Inflammatory macrophage treated with lipopolysaccharide for 1 hour (primary cell): ENCODE data around the gene P4HA2.

Experiments used
- DNase-seq, 2 donors: peaks; one replicate each; pipeline ENCODE4 v3.0.0-alpha.2; 2020 to 2022

Gene P4HA2

GRCh38 chr5:132227485-132228240, at the start of gene P4HA2:
Gene P4HA2, minus strand, starts transcription at chr5:132227853. Its CDS starts 9,227 bp downstream, at chr5:132218626.
- DNase-seq, result peak; percentile 50 to 60

DNA sequence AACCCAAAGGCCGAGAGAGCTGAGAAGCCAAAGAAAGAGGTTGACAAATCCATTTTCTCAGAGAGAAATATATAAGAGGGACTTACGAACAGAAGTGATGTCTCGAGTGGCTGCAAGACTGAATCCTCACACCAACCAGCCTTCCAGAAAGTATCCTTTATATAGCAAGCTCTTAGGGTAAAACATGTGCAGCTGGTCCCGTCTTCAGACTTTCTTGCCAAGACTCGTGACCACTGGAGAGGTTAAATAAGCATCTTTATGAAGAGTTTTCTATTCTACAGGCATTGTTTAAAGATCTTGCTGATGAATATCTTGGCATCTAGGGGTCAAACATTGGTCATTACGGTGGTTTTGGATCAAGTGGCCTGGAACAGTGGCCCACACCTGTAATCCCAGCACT, 49.6 kb upstream of the P4HA2 start:
- no peak for DNase-seq

DNA sequence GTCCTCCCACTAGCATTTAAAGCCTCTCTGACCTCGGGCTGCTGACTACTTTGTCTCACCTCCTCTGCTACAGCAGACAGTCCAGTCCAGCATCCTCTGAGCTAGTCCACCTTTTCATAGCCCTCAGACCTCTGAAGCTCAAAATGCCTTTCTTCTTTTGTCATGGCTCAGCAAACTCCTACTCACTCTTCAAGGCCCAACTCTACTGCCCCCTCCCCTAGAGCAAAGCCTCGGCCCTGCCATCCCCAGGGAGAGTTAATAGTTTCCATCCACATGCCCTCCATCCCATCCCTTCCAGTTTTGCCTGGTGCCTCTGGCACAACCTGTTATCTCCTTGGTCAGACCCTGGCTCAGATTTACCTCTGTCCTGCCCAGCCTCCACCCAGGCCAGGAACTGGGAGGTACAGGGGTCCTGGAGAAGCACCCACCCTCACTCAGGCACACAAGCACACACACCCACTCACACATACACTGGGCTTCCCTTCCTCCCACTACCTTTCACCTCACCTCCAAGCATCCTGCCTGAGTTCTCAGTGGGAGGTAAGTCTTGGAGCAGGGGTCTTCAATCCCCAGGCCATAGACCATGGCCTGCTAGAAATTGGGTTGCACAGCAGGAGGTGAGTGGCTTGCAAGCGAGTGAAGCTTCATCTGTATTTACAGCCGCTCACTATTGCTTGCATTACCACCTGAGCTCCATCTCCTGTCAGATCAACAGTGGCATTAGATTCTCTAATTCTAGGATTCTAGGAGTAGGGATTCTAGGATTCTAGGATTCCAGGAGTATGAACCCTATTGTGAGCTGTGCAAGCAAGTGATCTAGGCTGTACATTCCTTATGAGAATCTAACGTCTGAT, 47.9 kb upstream of the P4HA2 start:
- no peak for DNase-seq

DNA sequence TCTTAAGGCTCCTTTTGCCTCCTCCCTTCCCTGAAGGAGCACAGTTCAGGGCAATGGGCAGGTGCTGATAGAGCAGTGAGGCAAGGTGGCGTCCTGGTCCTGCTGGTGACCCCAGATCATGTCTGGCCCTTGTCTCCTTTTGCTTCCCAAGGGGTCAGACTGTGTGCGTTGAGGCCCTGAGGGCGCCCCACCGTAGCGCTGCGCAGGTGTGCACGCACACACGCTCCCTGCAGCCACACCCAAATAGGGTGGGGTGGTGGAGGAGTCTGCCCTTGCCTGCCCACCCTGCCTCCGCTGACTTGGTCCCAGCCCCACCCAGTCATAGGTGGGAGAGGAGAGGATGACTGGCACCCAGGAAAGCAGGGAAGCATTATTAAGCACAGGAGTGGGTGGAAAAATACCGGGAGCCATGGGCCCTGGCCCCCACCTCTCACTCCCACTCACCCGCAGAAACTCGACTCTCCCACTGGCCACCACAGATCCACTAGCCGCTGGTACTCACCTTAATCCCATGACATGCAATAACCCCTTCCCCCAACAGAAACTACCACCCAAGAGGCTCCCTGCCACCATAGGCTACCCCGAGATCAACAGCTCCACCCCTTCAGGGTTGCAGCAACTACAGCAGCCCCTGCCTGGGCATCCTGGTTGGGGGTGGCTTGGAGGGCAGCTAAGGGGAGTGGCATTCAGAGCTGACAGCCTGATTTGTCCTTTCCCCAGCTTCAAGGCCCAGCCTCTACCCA, 46.6 kb upstream of the P4HA2 start:
- no peak for DNase-seq

GRCh38 chr5:132273631-132274030, 46.0 kb upstream of the P4HA2 start:
- no peak for DNase-seq

GRCh38 chr5:132272311-132273210, 44.9 kb upstream of the P4HA2 start:
- peak in 1 of 2 donors; percentile 77 for DNase-seq

GRCh38 chr5:132271251-132272246, 43.9 kb upstream of the P4HA2 start:
- DNase-seq, result no peak

DNA sequence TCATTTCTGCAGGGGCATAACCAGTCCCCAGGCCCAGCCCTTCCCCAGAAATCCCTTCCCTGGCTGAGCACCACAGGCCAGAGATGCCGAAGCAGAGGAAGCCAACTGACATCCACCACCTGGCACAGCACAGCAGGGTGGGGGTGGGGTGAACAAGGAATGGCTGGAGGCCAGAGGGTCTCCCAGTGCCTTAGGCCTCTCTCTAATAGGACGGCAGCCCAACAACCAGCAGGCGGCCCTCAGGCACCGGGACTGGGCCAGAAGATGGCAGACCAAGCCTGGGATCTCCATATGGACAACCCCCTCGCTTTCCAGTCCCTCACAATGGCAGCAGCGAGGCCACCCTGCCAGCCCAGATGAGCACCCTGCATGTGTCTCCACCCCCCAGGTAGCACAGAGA, 43.1 kb upstream of the P4HA2 start:
- DNase-seq, result no peak

- no peak for DNase-seq
These were observed 42.6 kb upstream of the P4HA2 start for GRCh38 chr5:132270335-132270665.

- DNase-seq, result no peak
These were observed 42.1 kb upstream of the P4HA2 start for GRCh38 chr5:132269635-132270334.

DNA sequence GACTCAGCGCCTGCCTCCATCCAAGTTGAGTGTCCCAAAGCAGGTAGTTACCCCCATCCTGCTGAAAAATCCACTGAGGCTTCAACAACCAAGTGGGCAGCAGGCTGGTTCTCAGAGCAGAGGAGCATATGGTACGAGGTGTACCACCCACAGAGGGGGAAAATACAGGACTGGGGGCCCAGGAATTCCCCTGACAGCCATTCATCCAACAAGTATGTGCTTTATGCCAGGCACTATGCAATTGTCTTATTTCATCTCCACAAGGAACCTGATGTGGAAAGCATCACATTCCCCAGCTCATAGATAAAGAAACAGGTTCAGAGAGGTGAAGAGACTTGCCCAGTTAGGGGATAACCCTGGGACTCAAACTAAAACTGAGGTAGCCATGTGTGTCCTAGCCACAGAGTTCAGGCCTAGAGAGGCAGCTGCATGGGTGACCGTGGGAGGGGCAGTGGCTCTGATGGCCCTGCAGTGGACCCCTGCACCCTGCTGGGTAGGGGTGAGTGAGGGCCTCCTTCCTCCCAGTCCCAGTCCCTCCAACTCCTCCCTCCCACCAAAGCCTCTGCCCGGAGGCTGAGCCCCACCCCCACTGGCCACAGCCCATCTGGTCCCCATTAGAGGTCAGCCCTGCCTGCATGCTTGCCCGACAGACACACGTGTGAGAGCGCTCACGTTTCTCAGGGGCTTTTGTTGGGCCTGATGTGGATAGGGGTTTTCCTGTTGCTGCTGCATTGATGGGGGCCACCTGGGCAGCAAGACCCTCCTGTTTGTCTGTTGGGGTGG, 41.3 kb upstream of the P4HA2 start:
- DNase-seq, result no peak

- no peak for DNase-seq
These were observed 40.5 kb upstream of the P4HA2 start for GRCh38 chr5:132267931-132268768.

- DNase-seq, result no peak
These were observed 39.6 kb upstream of the P4HA2 start for GRCh38 chr5:132267166-132267739.

- DNase-seq, result no peak
These were observed 39.1 kb upstream of the P4HA2 start for GRCh38 chr5:132266836-132267160.

GRCh38 chr5:132266031-132266835, 38.6 kb upstream of the P4HA2 start:
- no peak for DNase-seq

- peak in 1 of 2 donors; percentile 50 for DNase-seq
These were observed 37.8 kb upstream of the P4HA2 start for GRCh38 chr5:132265336-132266030.
